Keratinocyte (primary cell): ENCODE data around the gene ATF2. TPM values are rescaled to one million over a fixed set of nuclear protein-coding genes. Genes with fewer than 3 reads are reported as not detected.

ENCODE experiments used
- DNase-seq: peaks from one replicate; pipeline ENCODE4 v3.0.0-alpha.2; 2011; ENCODE audit warnings: low read depth, missing footprints, low spot score
- FAIRE-seq: peaks from 2 replicates; lab custom pipeline; 2011; peaks lifted over from hg19 to GRCh38; lab: Jason Lieb, UNC
- H2AFZ ChIP-seq: 2 replicates; pipeline ENCODE4 v1.6.0; 2012; ENCODE audit warnings: low read length, control low read depth, inconsistent platforms; ENCODE audit not compliant: control insufficient read depth
- H3K27ac ChIP-seq: 2 replicates; pipeline ENCODE4 v1.5.1; 2011; ENCODE audit warnings: low read length; ENCODE audit not compliant: control insufficient read depth, insufficient read depth
- H3K27me3 ChIP-seq: 3 replicates; pipeline ENCODE4 v1.6.0; 2011; ENCODE audit warnings: low read length; ENCODE audit not compliant: control insufficient read depth, insufficient read depth; ENCODE audit errors: extremely low read depth
- H3K36me3 ChIP-seq, 2 experiments: 2 replicates in 1 of 2; 3 replicates in 1 of 2; pipeline ENCODE4 v1.5.1; 2011; ENCODE audit warnings: low read length in 2 of 2, mild to moderate bottlenecking in 1 of 2; ENCODE audit not compliant: control insufficient read depth in 2 of 2, insufficient read depth in 2 of 2; ENCODE audit errors: extremely low read depth in 1 of 2
- H3K4me1 ChIP-seq: 3 replicates; pipeline ENCODE4 v1.5.1; 2011; ENCODE audit warnings: low read length; ENCODE audit not compliant: control insufficient read depth, insufficient read depth; ENCODE audit errors: extremely low read depth
- H3K4me2 ChIP-seq: 3 replicates; pipeline ENCODE4 v1.6.0; 2011; ENCODE audit warnings: low read depth, low read length; ENCODE audit not compliant: control insufficient read depth, insufficient read depth; ENCODE audit errors: extremely low read depth
- H3K4me3 ChIP-seq, 3 experiments: fragments of 200-600 bp in 1 of 3; sonication (generic) in 1 of 3; 2 replicates in 2 of 3; 3 replicates in 1 of 3; pipeline ENCODE4 v1.5.1; 2011 to 2016; ENCODE audit warnings: low read length in 3 of 3, mild to moderate bottlenecking in 3 of 3, control low read depth in 2 of 3, inconsistent platforms in 1 of 3, low read depth in 1 of 3, mixed read lengths in 1 of 3, mixed run types in 1 of 3, moderate library complexity in 1 of 3; ENCODE audit not compliant: control insufficient read depth in 2 of 3, insufficient read depth in 2 of 3; ENCODE audit errors: extremely low read depth in 1 of 3
- H3K79me2 ChIP-seq: 2 replicates; pipeline ENCODE4 v1.6.0; 2012; ENCODE audit warnings: low read length; ENCODE audit not compliant: control insufficient read depth, insufficient read depth
- H3K9ac ChIP-seq: 3 replicates; pipeline ENCODE4 v1.6.0; 2011; ENCODE audit warnings: low read length; ENCODE audit not compliant: control insufficient read depth, insufficient read depth; ENCODE audit errors: extremely low read depth
- H3K9me1 ChIP-seq: 3 replicates; pipeline ENCODE4 v1.6.0; 2011; ENCODE audit warnings: low read length; ENCODE audit not compliant: control insufficient read depth, insufficient read depth; ENCODE audit errors: extremely low read depth
- H3K9me3 ChIP-seq: 2 replicates; pipeline ENCODE4 v1.5.1; 2012; ENCODE audit warnings: low read depth, low read length; ENCODE audit not compliant: control insufficient read depth
- H4K20me1 ChIP-seq: 3 replicates; pipeline ENCODE4 v1.6.0; 2011; ENCODE audit warnings: low read length; ENCODE audit not compliant: control insufficient read depth, insufficient read depth; ENCODE audit errors: extremely low read depth
- EZH2 ChIP-seq: IDR thresholded peaks from one replicate; pipeline ENCODE4 v1.6.1; 2012; ENCODE audit warnings: inconsistent platforms, mild to moderate bottlenecking, low read length, moderate library complexity
- dilution Hi-C: fragments of 300-500 bp; cut with MboI; formaldehyde crosslinking; loops from one replicate; pipeline ENCODE4 v1.7.0; 2020; ENCODE audit warnings: low sequenced_read_pairs; ENCODE audit not compliant: extremely low pct_ligation_motif_present
- polyA plus RNA-seq, 5 experiments: library from polyadenylated mRNA; depleted of rRNA in 3 of 5; stranded (reverse) in 3 of 5; stranded (forward) in 1 of 5; unstranded in 1 of 5; fragments of >200 nt; gene quantifications; 1 replicate in 1 of 5; 2 replicates in 3 of 5; 3 replicates in 1 of 5; pipeline versions ENCODE4 v1.2.1 to v1.2.3, GENCODE V29; 2011 to 2012; ENCODE audit warnings: missing spikeins in 2 of 5, low read depth in 1 of 5, low replicate concordance in 1 of 5
- TF ChIP-seq, protein P1 (sequence below), 3 experiments: IDR thresholded peaks in 1 of 3; conservative IDR thresholded peaks in 1 of 3; optimal IDR thresholded peaks in 1 of 3; 2 replicates in 2 of 3; 3 replicates in 1 of 3; pipeline versions ENCODE3 to v1.5.1; 2011; ENCODE audit warnings: low read length in 3 of 3, mild to moderate bottlenecking in 3 of 3, moderate library complexity in 2 of 3, control low read depth in 1 of 3, inconsistent platforms in 1 of 3; ENCODE audit not compliant: insufficient read depth in 2 of 3; ENCODE audit errors: extremely low read depth in 1 of 3

The ATF2 gene
- polyA plus RNA-seq, 1 donor (not counting 4 experiments of a cell fraction or from before 2014, with no cell fraction given), result 42.7 TPM

DNA sequence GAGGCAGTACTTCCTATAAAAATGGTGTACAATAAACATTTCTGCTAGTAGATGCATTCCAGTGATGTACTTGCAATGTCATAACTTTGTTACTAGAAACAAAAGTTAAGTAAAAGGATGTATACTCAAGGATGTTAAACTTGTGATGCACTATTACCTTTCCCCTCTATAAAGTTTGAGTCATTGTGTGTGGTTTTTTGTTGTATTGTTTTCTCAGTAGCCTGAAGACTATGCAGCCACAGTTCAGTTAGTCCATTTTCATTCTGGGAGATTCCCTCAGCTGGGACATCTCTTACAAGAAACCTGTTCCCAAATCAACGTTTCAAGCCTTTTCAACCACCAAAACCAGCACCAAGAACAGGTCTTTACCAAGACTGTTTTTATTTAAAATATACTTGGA, 7.9 kb upstream of the ATF2 start:
- H3K36me3 ChIP-seq, result peaks cover 12 to 20% of the 10 kb centered on the region in 2 experiments
- H3K4me2 ChIP-seq, result no peak overlapping the region
- H3K79me2 ChIP-seq, result peaks cover 36% of the 10 kb centered on the region
- H3K4me3 ChIP-seq, result no peak overlapping the region
- no peaks in the 10 kb centered on the region for H3K9me1 ChIP-seq
- H3K9ac ChIP-seq, result no peak overlapping the region
- FAIRE-seq (no peak), DNase-seq (no peak)
- H3K4me1 ChIP-seq, result peaks cover 7% of the 10 kb centered on the region
- TF ChIP-seq EZH2, result no peak
- no peaks in the 10 kb centered on the region for H3K27me3 ChIP-seq
- H2AFZ ChIP-seq, result no peak overlapping the region
- H3K9me3 ChIP-seq, result no peaks in the 10 kb centered on the region
- peaks cover 3% of the 10 kb centered on the region for H4K20me1 ChIP-seq
- dilution Hi-C loops, result no loop called here
- H3K27ac ChIP-seq, result no peak overlapping the region

DNA sequence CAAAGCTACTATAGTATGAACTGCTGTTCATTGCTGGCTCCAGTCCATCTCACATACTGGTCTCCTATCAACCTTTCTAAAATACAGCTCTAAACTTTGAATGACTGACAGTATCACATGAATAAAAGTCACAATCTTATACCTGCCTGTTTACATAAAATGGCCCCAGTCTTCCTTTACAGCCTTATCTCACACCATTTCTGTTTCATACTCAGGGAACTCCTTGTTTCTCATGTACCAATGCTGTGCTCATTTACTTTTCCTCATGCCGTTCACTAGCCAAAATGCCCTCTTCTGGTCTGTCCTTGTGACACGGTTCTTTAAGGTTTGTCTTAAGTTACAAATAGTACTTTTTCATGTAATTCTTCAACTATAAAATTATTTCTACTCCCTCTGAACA, 7.3 kb upstream of the ATF2 start:
- H3K4me3 ChIP-seq, result no peak overlapping the region
- H3K36me3 ChIP-seq, result peaks cover 12 to 20% of the 10 kb centered on the region in 2 experiments
- DNase-seq, result no peak
- H3K79me2 ChIP-seq, result peaks cover 30% of the 10 kb centered on the region
- H3K27ac ChIP-seq, result no peak overlapping the region
- H2AFZ ChIP-seq, result no peak overlapping the region
- H3K4me1 ChIP-seq, result peaks cover 4% of the 10 kb centered on the region
- TF ChIP-seq EZH2, result no peak
- TF ChIP-seq, protein P1, sequence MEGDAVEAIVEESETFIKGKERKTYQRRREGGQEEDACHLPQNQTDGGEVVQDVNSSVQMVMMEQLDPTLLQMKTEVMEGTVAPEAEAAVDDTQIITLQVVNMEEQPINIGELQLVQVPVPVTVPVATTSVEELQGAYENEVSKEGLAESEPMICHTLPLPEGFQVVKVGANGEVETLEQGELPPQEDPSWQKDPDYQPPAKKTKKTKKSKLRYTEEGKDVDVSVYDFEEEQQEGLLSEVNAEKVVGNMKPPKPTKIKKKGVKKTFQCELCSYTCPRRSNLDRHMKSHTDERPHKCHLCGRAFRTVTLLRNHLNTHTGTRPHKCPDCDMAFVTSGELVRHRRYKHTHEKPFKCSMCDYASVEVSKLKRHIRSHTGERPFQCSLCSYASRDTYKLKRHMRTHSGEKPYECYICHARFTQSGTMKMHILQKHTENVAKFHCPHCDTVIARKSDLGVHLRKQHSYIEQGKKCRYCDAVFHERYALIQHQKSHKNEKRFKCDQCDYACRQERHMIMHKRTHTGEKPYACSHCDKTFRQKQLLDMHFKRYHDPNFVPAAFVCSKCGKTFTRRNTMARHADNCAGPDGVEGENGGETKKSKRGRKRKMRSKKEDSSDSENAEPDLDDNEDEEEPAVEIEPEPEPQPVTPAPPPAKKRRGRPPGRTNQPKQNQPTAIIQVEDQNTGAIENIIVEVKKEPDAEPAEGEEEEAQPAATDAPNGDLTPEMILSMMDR (optimal IDR thresholded peaks at IDR 0.05 in 1 of 3, IDR thresholded peaks at IDR 0.05 in 1 of 3, conservative IDR thresholded peaks at IDR 0.05 in 1 of 3; ENCODE audit: extremely low read depth in 1 of 3, insufficient read depth in 2 of 3, low read length in 3 of 3), result no peak
- no peak for FAIRE-seq
- H3K9me1 ChIP-seq, result no peaks in the 10 kb centered on the region
- H3K27me3 ChIP-seq, result no peaks in the 10 kb centered on the region
- no peak overlapping the region for H3K9ac ChIP-seq
- no peaks in the 10 kb centered on the region for H3K9me3 ChIP-seq
- peaks cover 3% of the 10 kb centered on the region for H4K20me1 ChIP-seq
- dilution Hi-C loops, result no loop called here
- H3K4me2 ChIP-seq, result no peak overlapping the region

DNA sequence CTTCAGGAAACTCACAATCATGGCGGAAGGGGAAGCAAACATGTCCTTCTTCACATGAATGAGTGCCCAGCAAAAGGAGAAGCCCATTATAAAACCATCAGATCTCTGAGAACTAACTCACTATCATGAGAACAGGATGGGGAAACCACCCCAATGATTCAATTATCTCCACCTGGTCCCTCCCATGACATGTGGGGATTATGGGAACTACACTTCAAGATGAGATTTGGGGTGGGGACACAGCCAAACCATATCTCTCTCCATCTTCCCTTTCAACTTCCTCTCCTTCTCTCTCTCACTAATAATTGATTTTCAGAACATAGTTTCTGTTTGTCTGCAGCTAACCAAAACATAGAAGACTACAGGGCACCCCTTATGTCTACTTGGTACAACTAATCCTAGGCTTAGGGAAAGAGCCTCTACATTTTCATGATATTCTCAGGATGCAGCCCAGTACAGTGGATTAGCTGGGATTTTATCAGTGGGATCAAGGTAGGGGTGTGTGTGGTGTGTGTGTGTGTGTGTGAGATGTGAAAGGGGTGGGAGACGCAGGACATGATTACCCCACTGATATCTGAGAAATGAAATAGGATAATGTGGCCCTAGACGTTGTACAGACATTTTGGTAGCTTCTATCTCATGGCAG, 2.8 kb upstream of the ATF2 start:
- dilution Hi-C loops, result no loop called here
- Histone ChIP-seq H3K9me3 (no peaks in the 10 kb centered on the region), H4K20me1 (no peaks in the 10 kb centered on the region), H3K9ac (no peak overlapping the region), H3K36me3 (peaks cover 1 to 2% of the 10 kb centered on the region in 2 experiments), H3K9me1 (no peaks in the 10 kb centered on the region), H3K4me2 (no peak overlapping the region), H3K79me2 (peaks cover 30% of the 10 kb centered on the region), H2AFZ (no peak overlapping the region), H3K27ac (no peak overlapping the region), H3K27me3 (no peaks in the 10 kb centered on the region), H3K4me1 (no peaks in the 10 kb centered on the region), H3K4me3 (no peak overlapping the region)
- TF ChIP-seq, protein P1 (optimal IDR thresholded peaks at IDR 0.05 in 1 of 3, IDR thresholded peaks at IDR 0.05 in 1 of 3, conservative IDR thresholded peaks at IDR 0.05 in 1 of 3; ENCODE audit: extremely low read depth in 1 of 3, insufficient read depth in 2 of 3, low read length in 3 of 3), result no peak
- TF ChIP-seq EZH2, result no peak
- FAIRE-seq (no peak), DNase-seq (no peak)
